ENCODE results near the gene TMEM107.

DNA sequence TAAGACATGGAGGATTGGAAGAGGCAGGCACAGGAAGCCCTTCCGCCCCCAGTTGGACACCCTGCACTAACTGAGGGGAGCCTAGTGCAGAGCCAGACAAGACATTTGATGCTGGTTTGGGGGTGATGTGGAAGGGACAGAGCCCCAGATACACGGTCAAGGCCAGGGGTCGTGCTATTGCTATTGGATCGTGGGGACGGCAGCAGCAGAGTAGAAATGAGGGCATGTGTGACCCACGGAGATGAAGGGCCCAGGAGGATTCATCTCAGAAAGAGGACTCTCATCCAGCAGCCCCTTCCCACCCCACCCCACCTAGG lies 11.4 kb downstream of the TMEM107 start:
- TF ChIP-seq, protein P1, sequence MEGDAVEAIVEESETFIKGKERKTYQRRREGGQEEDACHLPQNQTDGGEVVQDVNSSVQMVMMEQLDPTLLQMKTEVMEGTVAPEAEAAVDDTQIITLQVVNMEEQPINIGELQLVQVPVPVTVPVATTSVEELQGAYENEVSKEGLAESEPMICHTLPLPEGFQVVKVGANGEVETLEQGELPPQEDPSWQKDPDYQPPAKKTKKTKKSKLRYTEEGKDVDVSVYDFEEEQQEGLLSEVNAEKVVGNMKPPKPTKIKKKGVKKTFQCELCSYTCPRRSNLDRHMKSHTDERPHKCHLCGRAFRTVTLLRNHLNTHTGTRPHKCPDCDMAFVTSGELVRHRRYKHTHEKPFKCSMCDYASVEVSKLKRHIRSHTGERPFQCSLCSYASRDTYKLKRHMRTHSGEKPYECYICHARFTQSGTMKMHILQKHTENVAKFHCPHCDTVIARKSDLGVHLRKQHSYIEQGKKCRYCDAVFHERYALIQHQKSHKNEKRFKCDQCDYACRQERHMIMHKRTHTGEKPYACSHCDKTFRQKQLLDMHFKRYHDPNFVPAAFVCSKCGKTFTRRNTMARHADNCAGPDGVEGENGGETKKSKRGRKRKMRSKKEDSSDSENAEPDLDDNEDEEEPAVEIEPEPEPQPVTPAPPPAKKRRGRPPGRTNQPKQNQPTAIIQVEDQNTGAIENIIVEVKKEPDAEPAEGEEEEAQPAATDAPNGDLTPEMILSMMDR (IDR thresholded peaks at IDR 0.05) = no peak
- TF ChIP-seq POLR2A (IDR thresholded peaks at IDR 0.05) = no peak

All from lower leg skin (tissue), 3 donors.